Measurements from ENCODE around the gene DERL2. TPM values are rescaled to one million over a fixed set of nuclear protein-coding genes. Genes with fewer than 3 reads are reported as not detected.

DERL2 gene
- total and polyA plus RNA-seq, 4 donors, result 39.3 to 104 (median 62.8) TPM

DNA sequence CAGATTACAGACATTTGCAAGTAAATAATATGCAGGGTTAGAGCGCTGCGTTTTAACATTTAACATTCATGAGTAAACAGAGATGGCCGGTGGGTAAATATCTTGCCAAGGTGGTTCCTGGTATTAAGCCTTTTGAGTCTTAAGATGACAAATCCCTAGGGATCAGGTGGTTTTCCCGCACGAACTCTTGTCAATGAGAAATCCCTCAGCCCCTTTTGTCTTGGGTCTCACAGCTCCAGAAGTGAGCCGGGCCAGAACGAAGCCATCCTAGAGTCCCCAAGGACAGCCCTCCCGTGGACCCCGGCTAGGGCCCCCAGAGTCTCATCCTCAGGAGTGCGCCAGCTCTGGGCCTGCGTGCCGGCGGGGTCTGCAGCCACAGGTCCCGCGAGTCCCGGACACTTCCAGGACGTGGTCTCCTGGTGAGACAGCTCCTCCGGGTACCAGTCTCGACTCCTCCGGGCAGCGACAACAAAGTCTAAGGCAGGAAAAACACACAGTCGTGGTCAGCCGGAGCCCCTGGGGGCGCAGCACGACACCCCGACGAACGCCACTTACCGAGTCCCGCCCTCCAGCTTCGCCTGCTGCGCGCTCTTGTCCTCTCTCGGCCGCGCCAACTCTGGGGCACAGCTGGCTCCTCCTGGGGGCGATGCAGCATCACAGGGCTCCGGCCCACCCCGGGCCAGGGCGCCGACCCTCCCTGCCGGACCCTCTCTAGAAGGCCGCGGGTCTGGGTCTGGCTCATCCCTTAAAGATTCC, 13.7 kb upstream of the DERL2 start:
- DNase-seq, result peak; percentile 47 to 51 (median 50)
- no peak for ATAC-seq (ENCODE audit: insufficient read depth, low FRiP score)
- Histone ChIP-seq H3K36me3 (ENCODE audit: control insufficient read depth in 4 of 4, insufficient read depth in 4 of 4, low read length in 4 of 4) (peaks cover 0 to 3% (median 1%) of the 10 kb centered on the region in 4 donors), H3K27me3 (ENCODE audit: control insufficient read depth in 3 of 3, insufficient read depth in 3 of 3, low read length in 2 of 3) (peaks cover 0 to 6% (median 0%) of the 10 kb centered on the region in 3 donors), H3K27ac (ENCODE audit: low read depth in 1 of 2, low read length in 1 of 2) (no peak overlapping the region), H3K9me3 (ENCODE audit: control insufficient read depth in 4 of 4, insufficient read depth in 3 of 4, low read length in 3 of 4) (no peaks in the 10 kb centered on the region), H3K9ac (ENCODE audit: insufficient read depth in 1 of 2, low read length in 2 of 2) (no peak overlapping the region), H3K4me3 (no peak overlapping the region), H3K4me1 (ENCODE audit: control insufficient read depth in 5 of 5, insufficient read depth in 5 of 5, low read length in 5 of 5) (peaks cover 0 to 16% (median 3%) of the 10 kb centered on the region in 5 donors)
- WGBS, 2 donors, result 38 to 54% methylated on average over 42 to 44 of the region's 44 CpGs
- TF ChIP-seq, protein P1, sequence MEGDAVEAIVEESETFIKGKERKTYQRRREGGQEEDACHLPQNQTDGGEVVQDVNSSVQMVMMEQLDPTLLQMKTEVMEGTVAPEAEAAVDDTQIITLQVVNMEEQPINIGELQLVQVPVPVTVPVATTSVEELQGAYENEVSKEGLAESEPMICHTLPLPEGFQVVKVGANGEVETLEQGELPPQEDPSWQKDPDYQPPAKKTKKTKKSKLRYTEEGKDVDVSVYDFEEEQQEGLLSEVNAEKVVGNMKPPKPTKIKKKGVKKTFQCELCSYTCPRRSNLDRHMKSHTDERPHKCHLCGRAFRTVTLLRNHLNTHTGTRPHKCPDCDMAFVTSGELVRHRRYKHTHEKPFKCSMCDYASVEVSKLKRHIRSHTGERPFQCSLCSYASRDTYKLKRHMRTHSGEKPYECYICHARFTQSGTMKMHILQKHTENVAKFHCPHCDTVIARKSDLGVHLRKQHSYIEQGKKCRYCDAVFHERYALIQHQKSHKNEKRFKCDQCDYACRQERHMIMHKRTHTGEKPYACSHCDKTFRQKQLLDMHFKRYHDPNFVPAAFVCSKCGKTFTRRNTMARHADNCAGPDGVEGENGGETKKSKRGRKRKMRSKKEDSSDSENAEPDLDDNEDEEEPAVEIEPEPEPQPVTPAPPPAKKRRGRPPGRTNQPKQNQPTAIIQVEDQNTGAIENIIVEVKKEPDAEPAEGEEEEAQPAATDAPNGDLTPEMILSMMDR (IDR thresholded peaks at IDR 0.05; ENCODE audit: control extremely low read depth, extremely low read depth), result no peak

DNA sequence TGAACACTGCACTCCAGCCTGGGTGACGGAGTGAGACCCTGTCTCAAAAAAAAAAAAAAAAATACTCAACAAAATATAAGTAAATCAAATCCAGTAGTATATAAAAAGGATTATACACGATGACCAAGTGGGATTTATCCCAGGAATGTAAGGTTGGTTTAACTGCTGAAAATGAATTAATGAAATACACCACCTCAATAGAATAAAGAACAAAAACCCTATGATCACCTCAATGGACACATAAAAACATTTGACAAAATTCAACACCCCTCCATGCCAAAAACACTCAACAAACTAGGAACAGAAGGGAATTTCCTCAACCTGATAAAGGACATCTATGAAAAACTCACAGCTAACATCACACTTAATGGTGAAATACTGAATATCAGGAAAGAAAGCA, 7.0 kb upstream of the DERL2 start:
- WGBS, 2 donors, result 93 to 98% methylated on average over 2 of the region's 2 CpGs
- no peak overlapping the region for H3K27ac ChIP-seq (ENCODE audit: low read depth in 1 of 2, low read length in 1 of 2)
- no peak for DNase-seq
- ATAC-seq (ENCODE audit: insufficient read depth, low FRiP score), result no peak
- no peaks in the 10 kb centered on the region for H3K27me3 ChIP-seq (ENCODE audit: control insufficient read depth in 3 of 3, insufficient read depth in 3 of 3, low read length in 2 of 3)
- no peaks in the 10 kb centered on the region for H3K9me3 ChIP-seq (ENCODE audit: control insufficient read depth in 4 of 4, insufficient read depth in 3 of 4, low read length in 3 of 4)
- no peak overlapping the region for H3K9ac ChIP-seq (ENCODE audit: insufficient read depth in 1 of 2, low read length in 2 of 2)
- H3K4me3 ChIP-seq, result no peak overlapping the region
- TF ChIP-seq, protein P1 (IDR thresholded peaks at IDR 0.05; ENCODE audit: control extremely low read depth, extremely low read depth), result no peak
- H3K4me1 ChIP-seq (ENCODE audit: control insufficient read depth in 5 of 5, insufficient read depth in 5 of 5, low read length in 5 of 5), result no peaks in the 10 kb centered on the region
- peaks cover 6 to 12% (median 9%) of the 10 kb centered on the region in 4 donors for H3K36me3 ChIP-seq (ENCODE audit: control insufficient read depth in 4 of 4, insufficient read depth in 4 of 4, low read length in 4 of 4)

DNA sequence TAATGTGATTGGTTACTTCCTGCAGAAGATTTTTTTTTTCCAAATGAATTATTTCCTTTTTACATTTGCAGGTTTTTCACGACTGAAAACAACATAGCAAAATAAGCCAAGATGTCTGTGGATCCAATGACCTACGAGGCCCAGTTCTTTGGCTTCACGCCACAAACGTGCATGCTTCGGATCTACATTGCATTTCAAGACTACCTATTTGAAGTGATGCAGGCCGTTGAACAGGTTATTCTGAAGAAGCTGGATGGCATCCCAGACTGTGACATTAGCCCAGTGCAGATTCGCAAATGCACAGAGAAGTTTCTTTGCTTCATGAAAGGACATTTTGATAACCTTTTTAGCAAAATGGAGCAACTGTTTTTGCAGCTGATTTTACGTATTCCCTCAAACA, 2.8 kb upstream of the DERL2 start:
- ATAC-seq (ENCODE audit: insufficient read depth, low FRiP score) (no peak), DNase-seq (no peak)
- 78 to 86% methylated on average over 8 of the region's 8 CpGs for WGBS, 2 donors
- Histone ChIP-seq H3K4me1 (ENCODE audit: control insufficient read depth in 5 of 5, insufficient read depth in 5 of 5, low read length in 5 of 5) (peaks cover 5 to 20% (median 9%) of the 10 kb centered on the region in 5 donors), H3K36me3 (ENCODE audit: control insufficient read depth in 4 of 4, insufficient read depth in 4 of 4, low read length in 4 of 4) (peaks cover 7 to 16% (median 11%) of the 10 kb centered on the region in 4 donors), H3K4me3 (no peak overlapping the region), H3K9me3 (ENCODE audit: control insufficient read depth in 4 of 4, insufficient read depth in 3 of 4, low read length in 3 of 4) (no peaks in the 10 kb centered on the region), H3K27ac (ENCODE audit: low read depth in 1 of 2, low read length in 1 of 2) (no peak overlapping the region), H3K27me3 (ENCODE audit: control insufficient read depth in 3 of 3, insufficient read depth in 3 of 3, low read length in 2 of 3) (no peaks in the 10 kb centered on the region), H3K9ac (ENCODE audit: insufficient read depth in 1 of 2, low read length in 2 of 2) (no peak overlapping the region)
- TF ChIP-seq, protein P1 (IDR thresholded peaks at IDR 0.05; ENCODE audit: control extremely low read depth, extremely low read depth), result no peak

Measured in lung (tissue), 12 donors.